22Rv1 (cell line): ENCODE results near the gene NEURL1B.

Experiments used
- H3K27ac ChIP-seq: fragments of 450-650 bp; 2 replicates; pipeline ENCODE4 v1.5.1; 2017
- CTCF ChIP-seq: fragments of 450-650 bp; IDR thresholded peaks from 2 replicates; pipeline ENCODE4 v1.5.1; 2017; ENCODE audit warnings: mild to moderate bottlenecking
- ZFX ChIP-seq: fragments of 450-650 bp; IDR thresholded peaks from 2 replicates; pipeline ENCODE4 v1.6.1; 2017; ENCODE audit warnings: antibody characterized with exemption, borderline replicate concordance

Gene NEURL1B

GRCh38 chr5:172640822-172641358, at the start of gene NEURL1B:
Gene NEURL1B, plus strand, starts transcription at chr5:172641263. Its CDS starts 144 bp downstream, at chr5:172641407.
- peak within 1 kb of the TSS; percentile 78 for H3K27ac ChIP-seq
- TF ChIP-seq ZFX (no peak), CTCF (no peak)

GRCh38 chr5:172591636-172592035, 49.4 kb upstream of the NEURL1B start:
- TF ChIP-seq CTCF (no peak), ZFX (no peak)
- no peak overlapping the region for H3K27ac ChIP-seq

GRCh38 chr5:172592881-172593280, 48.2 kb upstream of the NEURL1B start:
- no peak overlapping the region for H3K27ac ChIP-seq
- TF ChIP-seq ZFX (no peak), CTCF (no peak)

- no peak overlapping the region for H3K27ac ChIP-seq
Observed at GRCh38 chr5:172593306-172593705, 47.8 kb upstream of the NEURL1B start.

GRCh38 chr5:172593721-172594235, 47.3 kb upstream of the NEURL1B start:
- no peak overlapping the region for H3K27ac ChIP-seq
- TF ChIP-seq CTCF (no peak), ZFX (no peak)

More at GRCh38 chr5:172593306-172593705, 47.8 kb upstream of the NEURL1B start:
- TF ChIP-seq ZFX (no peak), CTCF (no peak)

- H3K27ac ChIP-seq: no peak overlapping the region
- TF ChIP-seq CTCF: no peak
- no peak for TF ChIP-seq ZFX
Observed at GRCh38 chr5:172594431-172594830, 46.6 kb upstream of the NEURL1B start.

GRCh38 chr5:172594867-172595466, 46.1 kb upstream of the NEURL1B start:
- H3K27ac ChIP-seq: no peak overlapping the region
- TF ChIP-seq ZFX (no peak), CTCF (no peak)
